ENCODE measurements around the gene ERI3. TPM values are rescaled to one million over a fixed set of nuclear protein-coding genes. Genes with fewer than 3 reads are reported as not detected.

The ERI3 gene
- total and polyA plus RNA-seq, 9 of the 15 experiments (the other 6 are each of a cell fraction or from before 2014, with no cell fraction given), result 47.8 to 93.4 (median 67.2) TPM

- H3K4me1 ChIP-seq (replicated peaks in 1 of 2; ENCODE audit: control insufficient read depth in 2 of 2, insufficient read depth in 2 of 2, low read length in 2 of 2), result peaks cover 4 to 12% of the 10 kb centered on the region in 2 experiments; a peak in 3 of 5 replicates
- CTCF ChIA-PET (ENCODE audit: low intra/inter-chr PET ratio), result interaction anchor here (0.6 kb wide), 1 partner anchor 18 kb away, joined by 3 read pairs; no protein-coding TSS in a partner anchor
- TF ChIP-seq TBP (optimal IDR thresholded peaks at IDR 0.05; ENCODE audit: low read depth, low read length) (no peak), ZBTB12 (CRISPR knock-in tag; IDR thresholded peaks at IDR 0.05) (no peak), FOSL1 (tag; conservative IDR thresholded peaks at IDR 0.05) (no peak), ZNF395 (CRISPR knock-in tag; IDR thresholded peaks at IDR 0.05) (no peak), CUX1 (CRISPR knock-in tag; IDR thresholded peaks at IDR 0.05) (no peak), TAF7 (tag; IDR thresholded peaks at IDR 0.05) (no peak), CHD1 (IDR thresholded peaks at IDR 0.05; ENCODE audit: low read length) (no peak), ZNF263 (CRISPR knock-in tag; IDR thresholded peaks at IDR 0.05; ENCODE audit: borderline replicate concordance) (no peak)
- POLR2A ChIA-PET, result interaction anchor here (0.6 to 1.0 kb wide), 3 partner anchors 21 to 63 kb away, joined by 3 read pairs; no protein-coding TSS in a partner anchor
- no peaks in the 10 kb centered on the region for H3K79me2 ChIP-seq (ENCODE audit: control insufficient read depth, insufficient read depth, low read length)
- in situ Hi-C loops (cut with MboI), result no loop called here
- DNase-seq (ENCODE audit: extremely low read depth in 1 of 4, low spot score in 3 of 4) (peak in 1 of 4 experiments; percentile 13), FAIRE-seq (no peak), ATAC-seq (peak; percentile 53)
- BruUV-seq (replicated peaks), result no TSS peak
- H4K20me1 ChIP-seq (replicated peaks; ENCODE audit: control insufficient read depth, insufficient read depth, low read length), result no peaks in the 10 kb centered on the region
- H3K4me2 ChIP-seq (ENCODE audit: insufficient read depth, low read length), result no peak overlapping the region
- intact Hi-C loops (cut with micrococcal nuclease), result no loop called here
- H3K4me3 ChIP-seq, result no peak overlapping the region
- H3K27ac ChIP-seq (ENCODE audit: extremely low read depth, low read depth, low read length), result no peak overlapping the region
- H3K36me3 ChIP-seq (ENCODE audit: control insufficient read depth, insufficient read depth, low read length), result peaks cover 70% of the 10 kb centered on the region
- peak overlapping the region in 1 of 2 experiments; percentile 31; a peak in 1 of 4 replicates for H3K9ac ChIP-seq (ENCODE audit: insufficient read depth in 1 of 2, low read depth in 2 of 2, low read length in 2 of 2)
- H2AFZ ChIP-seq (ENCODE audit: low read depth, low read length), result no peak overlapping the region
- H3K9me3 ChIP-seq (replicated peaks; ENCODE audit: control insufficient read depth, insufficient read depth, low read depth, low read length), result no peaks in the 10 kb centered on the region
- no peaks in the 10 kb centered on the region for H3K9me1 ChIP-seq (ENCODE audit: control insufficient read depth, insufficient read depth, low read length)
- 41% methylated on average over 6 of the region's 7 CpGs for WGBS (ENCODE audit: insufficient coverage, low coverage, missing lambda C conversion rate)
- H3K27me3 ChIP-seq (ENCODE audit: control insufficient read depth in 2 of 2, insufficient read depth in 2 of 2, low read length in 2 of 2), result no peaks in the 10 kb centered on the region
Observed at GRCh38 chr1:44300852-44301251, 54.2 kb downstream of the ERI3 start.
